Mucosa of descending colon (tissue), 3 donors: ENCODE results near the gene GFRA1. TPM values are rescaled to one million over a fixed set of nuclear protein-coding genes. Genes with fewer than 3 reads are reported as not detected.

Source experiments
- ATAC-seq: fragments of 200-7000 bp; cut with Tn5 transposase; one replicate; pipeline ENCODE4 v1.9.1; 2020; ENCODE audit warnings: mild to moderate bottlenecking, moderate library complexity
- DNase-seq, 3 donors: peaks; one replicate each; pipeline ENCODE4 v3.0.0-alpha.2; 2020
- H3K36me3 ChIP-seq: fragments of 200-600 bp; one replicate; pipeline ENCODE4 v1.8.0; 2021; ENCODE audit warnings: low read depth, mild to moderate bottlenecking
- H3K4me1 ChIP-seq: fragments of 200-600 bp; one replicate; pipeline ENCODE4 v1.8.0; 2021; ENCODE audit warnings: low read depth, mild to moderate bottlenecking
- H3K4me3 ChIP-seq: fragments of 200-600 bp; one replicate; pipeline ENCODE4 v1.8.0; 2021; ENCODE audit warnings: mild to moderate bottlenecking
- H3K9me3 ChIP-seq: fragments of 200-600 bp; one replicate; pipeline ENCODE4 v1.8.0; 2021; ENCODE audit warnings: mild to moderate bottlenecking
- intact Hi-C, 2 donors: fragments of 100-400 bp; cut with DNase I in 1 of 2; cut with micrococcal nuclease in 1 of 2; formaldehyde crosslinking; loops; one replicate each; pipeline versions ENCODE4 v1.11.0 to v1.11.1; 2022; cut with DNase I, micrococcal nuclease
- total RNA-seq, 3 donors: library from RNA; stranded (reverse); fragmentation: NEBNext Ultra II Directional in 2 of 3; extraction: Animal tissue kit (Norgen Biotek cat#: 25700) in 2 of 3; gene quantifications; one replicate each; pipeline versions ENCODE4 v1.2.1 to v1.2.4, GENCODE V29; 2021 to 2023
- TF ChIP-seq, protein P1 (sequence below): fragments of 200-600 bp; IDR thresholded peaks from one replicate; pipeline ENCODE4 v1.8.0; 2022; ENCODE audit warnings: antibody characterized with exemption, mild to moderate bottlenecking
- donor health status: DM: no; HTN: no; CAD: no; lungs with moderate emphysema.
- donor health status: DM: no; HTN: no; CAD: no.
- donor health status: DM: no; HTN: yes; CAD: no.

GFRA1 gene
- total RNA-seq, 3 donors from 2014 or later: 2.2 to 32.2 (median 4.1) TPM

DNA sequence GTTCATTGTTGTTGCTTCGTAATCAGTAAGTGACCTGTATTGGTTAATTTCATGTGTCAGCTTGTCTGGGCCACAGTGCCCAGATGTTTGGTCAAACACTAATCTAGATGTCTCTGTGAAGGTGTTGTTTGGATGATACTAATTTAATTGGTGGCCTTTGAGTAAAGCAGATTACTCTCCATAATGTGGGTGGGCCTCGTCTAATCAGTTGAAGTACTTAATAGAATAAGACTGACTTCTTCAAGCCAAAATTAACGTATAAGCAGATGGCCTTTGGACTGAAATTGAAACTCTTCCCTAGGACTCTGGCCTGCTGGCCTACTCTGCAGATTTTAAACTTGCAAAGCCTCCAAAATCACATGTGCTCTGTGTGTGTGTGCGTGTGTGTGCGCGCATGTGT, 245.7 kb downstream of the GFRA1 start:
- ATAC-seq: no peak
- intact Hi-C loops: no loop called here
- no peaks in the 10 kb centered on the region for H3K4me1 ChIP-seq

DNA sequence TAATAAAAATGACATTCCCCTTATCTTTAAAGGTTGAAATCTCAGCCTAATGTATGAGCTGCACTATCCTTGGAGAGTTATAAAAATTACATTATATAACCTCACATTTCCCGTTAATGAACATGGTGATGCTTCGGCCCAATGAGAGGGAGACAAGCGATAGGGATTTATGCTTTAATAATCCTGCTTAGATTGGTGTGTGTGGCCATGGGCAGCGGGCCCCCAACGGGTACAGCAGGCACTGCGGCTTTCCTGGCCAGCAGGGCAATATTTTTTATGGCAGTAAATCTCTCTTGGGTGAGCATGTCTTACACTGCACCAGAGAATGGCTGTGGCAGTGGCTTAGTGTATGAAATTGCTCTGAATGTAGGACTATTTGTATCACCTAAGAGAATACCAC, 246.3 kb downstream of the GFRA1 start:
- intact Hi-C loops: no loop called here
- TF ChIP-seq, protein P1, sequence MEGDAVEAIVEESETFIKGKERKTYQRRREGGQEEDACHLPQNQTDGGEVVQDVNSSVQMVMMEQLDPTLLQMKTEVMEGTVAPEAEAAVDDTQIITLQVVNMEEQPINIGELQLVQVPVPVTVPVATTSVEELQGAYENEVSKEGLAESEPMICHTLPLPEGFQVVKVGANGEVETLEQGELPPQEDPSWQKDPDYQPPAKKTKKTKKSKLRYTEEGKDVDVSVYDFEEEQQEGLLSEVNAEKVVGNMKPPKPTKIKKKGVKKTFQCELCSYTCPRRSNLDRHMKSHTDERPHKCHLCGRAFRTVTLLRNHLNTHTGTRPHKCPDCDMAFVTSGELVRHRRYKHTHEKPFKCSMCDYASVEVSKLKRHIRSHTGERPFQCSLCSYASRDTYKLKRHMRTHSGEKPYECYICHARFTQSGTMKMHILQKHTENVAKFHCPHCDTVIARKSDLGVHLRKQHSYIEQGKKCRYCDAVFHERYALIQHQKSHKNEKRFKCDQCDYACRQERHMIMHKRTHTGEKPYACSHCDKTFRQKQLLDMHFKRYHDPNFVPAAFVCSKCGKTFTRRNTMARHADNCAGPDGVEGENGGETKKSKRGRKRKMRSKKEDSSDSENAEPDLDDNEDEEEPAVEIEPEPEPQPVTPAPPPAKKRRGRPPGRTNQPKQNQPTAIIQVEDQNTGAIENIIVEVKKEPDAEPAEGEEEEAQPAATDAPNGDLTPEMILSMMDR: no peak
- Histone ChIP-seq H3K9me3 (no peaks in the 10 kb centered on the region), H3K36me3 (no peaks in the 10 kb centered on the region), H3K4me3 (no peak overlapping the region), H3K4me1 (no peaks in the 10 kb centered on the region)
- no peak for DNase-seq
- ATAC-seq: no peak

More for the DNA sequence above, 245.7 kb downstream of the GFRA1 start:
- Histone ChIP-seq H3K4me3 (no peak overlapping the region), H3K9me3 (no peaks in the 10 kb centered on the region), H3K36me3 (no peaks in the 10 kb centered on the region)
- no peak for DNase-seq
- TF ChIP-seq, protein P1: no peak

DNA sequence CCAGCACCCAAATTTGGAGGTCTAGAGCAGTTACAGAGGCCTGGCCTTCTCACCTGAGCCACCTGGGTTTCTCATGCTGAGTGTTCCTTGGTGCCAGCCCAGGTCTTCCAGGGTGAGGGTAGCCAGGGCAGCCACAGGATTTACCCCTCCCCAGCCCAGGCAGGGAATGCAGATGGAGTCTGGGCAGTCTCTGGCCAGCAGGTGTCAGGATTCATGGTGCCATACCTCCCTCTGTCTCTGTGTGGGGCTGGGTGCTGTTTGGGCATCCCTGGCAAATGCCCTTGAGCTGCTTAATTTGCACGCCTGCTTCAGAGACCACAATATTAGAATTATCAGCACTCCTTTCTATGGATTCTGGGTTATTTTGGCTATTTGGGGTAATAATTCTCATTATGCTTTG, 246.7 kb downstream of the GFRA1 start:
- ATAC-seq (no peak), DNase-seq (no peak)
- no peaks in the 10 kb centered on the region for H3K4me1 ChIP-seq
- no peak overlapping the region for H3K4me3 ChIP-seq
- no peaks in the 10 kb centered on the region for H3K36me3 ChIP-seq
- intact Hi-C loops: no loop called here
- TF ChIP-seq, protein P1: no peak
- no peaks in the 10 kb centered on the region for H3K9me3 ChIP-seq

DNA sequence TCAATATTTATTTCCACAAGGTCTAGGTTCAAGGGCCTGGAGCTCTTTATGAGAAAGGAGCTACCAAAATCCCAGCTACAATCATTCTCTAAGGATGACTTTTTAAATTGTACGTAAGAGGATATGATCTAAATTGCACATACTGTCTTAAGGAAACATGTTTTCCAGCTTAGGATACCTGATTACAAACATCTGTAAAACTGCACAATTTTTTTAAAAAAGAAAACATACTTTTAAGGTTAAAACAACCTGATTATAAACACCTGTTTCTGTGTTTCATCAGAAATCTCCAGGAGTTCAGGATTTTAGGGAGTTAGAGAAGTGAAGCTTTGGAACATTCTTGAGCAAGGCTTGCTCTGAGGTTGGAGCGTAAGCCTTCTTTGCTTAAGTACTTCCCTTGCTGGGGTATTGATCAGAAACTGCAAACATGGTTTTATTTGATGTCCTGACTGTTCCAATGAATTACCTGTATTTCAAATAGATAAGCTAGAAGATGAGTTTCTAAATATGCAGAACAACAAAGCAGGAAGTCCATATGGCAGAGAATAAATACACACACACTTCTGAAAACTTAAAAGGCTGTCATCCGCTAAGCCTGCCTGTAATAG, 248.6 kb downstream of the GFRA1 start:
- H3K36me3 ChIP-seq: no peaks in the 10 kb centered on the region
- intact Hi-C loops: no loop called here
- no peak for DNase-seq
- no peaks in the 10 kb centered on the region for H3K4me1 ChIP-seq
- no peaks in the 10 kb centered on the region for H3K9me3 ChIP-seq
- no peak for ATAC-seq
- TF ChIP-seq, protein P1: no peak
- no peak overlapping the region for H3K4me3 ChIP-seq

DNA sequence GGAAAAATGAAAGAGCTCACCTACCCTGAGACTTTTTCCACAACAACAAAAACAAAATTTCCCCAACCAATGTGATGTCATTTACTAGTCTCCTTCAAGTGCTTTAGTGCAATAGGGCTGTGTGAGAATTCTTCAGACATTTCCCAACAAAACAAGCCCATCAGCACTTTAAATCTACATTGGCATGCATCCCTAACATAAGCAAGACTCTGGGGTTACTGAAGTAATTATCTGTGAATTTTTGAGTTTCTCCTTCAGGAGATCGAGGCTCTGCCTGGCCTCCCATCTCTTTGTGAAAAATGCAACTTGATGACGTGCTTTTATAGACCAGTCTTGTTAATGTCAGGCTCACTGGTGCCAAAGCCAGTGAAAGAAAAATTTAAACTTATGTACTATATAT, 255.6 kb downstream of the GFRA1 start:
- TF ChIP-seq, protein P1: no peak
- no peak for ATAC-seq
- no peaks in the 10 kb centered on the region for H3K4me1 ChIP-seq

More for the DNA sequence above, 255.6 kb downstream of the GFRA1 start:
- no peak for DNase-seq
- no peak overlapping the region for H3K4me3 ChIP-seq
- no peaks in the 10 kb centered on the region for H3K9me3 ChIP-seq
- H3K36me3 ChIP-seq: no peaks in the 10 kb centered on the region
- intact Hi-C loops: no loop called here
